Psoas muscle (tissue), 8 donors: ENCODE results near the gene GRK6. TPM values are rescaled to one million over a fixed set of nuclear protein-coding genes. Genes with fewer than 3 reads are reported as not detected.

ENCODE experiments used
- ATAC-seq, 4 donors: fragments of 200-7000 bp; cut with Tn5 transposase; one replicate each; pipeline ENCODE4 v1.9.1; 2020; ENCODE audit warnings: moderate library complexity in 3 of 4, mild to moderate bottlenecking in 2 of 4
- DNase-seq, 2 donors: peaks; one replicate each; pipeline ENCODE4 v3.0.0-alpha.2; 2020
- H3K27ac ChIP-seq: fragments of 200-600 bp; one replicate; pipeline ENCODE4 v1.8.0; 2022
- H3K27me3 ChIP-seq, 3 donors: fragments of 200-600 bp in 1 of 3; one replicate each; pipeline versions ENCODE4 v1.6.1 to v1.8.0; 2013 to 2022; ENCODE audit warnings: low read length in 2 of 3, mild to moderate bottlenecking in 2 of 3, moderate library complexity in 1 of 3; ENCODE audit not compliant: insufficient read depth in 3 of 3
- H3K36me3 ChIP-seq, 2 donors: fragments of 200-600 bp in 1 of 2; one replicate each; pipeline versions ENCODE4 v1.6.1 to v1.8.0; 2013 to 2022; ENCODE audit warnings: low read depth in 1 of 2, mild to moderate bottlenecking in 1 of 2, moderate library complexity in 1 of 2; ENCODE audit not compliant: insufficient read depth in 1 of 2
- H3K4me1 ChIP-seq: fragments of 200-600 bp; one replicate; pipeline ENCODE4 v1.8.0; 2022
- H3K4me3 ChIP-seq: fragments of 200-600 bp; one replicate; pipeline ENCODE4 v1.8.0; 2022; ENCODE audit warnings: mild to moderate bottlenecking
- H3K9me3 ChIP-seq: fragments of 200-600 bp; one replicate; pipeline ENCODE4 v1.8.0; 2022
- CTCF ChIP-seq: fragments of 200-600 bp; IDR thresholded peaks from one replicate; pipeline ENCODE4 v1.8.0; 2022; ENCODE audit warnings: antibody characterized with exemption
- WGBS, 3 donors: extraction: QIAGEN DNeasy Blood & Tissue Kit; methylation state at CpG; one replicate each; pipeline versions ENCODE4 v1.1.6 to v1.1.7; 2013; 5-methylcytosine and 5-hydroxymethylcytosine counted together
- intact Hi-C, 2 donors: fragments of 100-400 bp; cut with DNase I; formaldehyde crosslinking; loops; one replicate each; pipeline versions ENCODE4 v1.11.0 to v1.14.2; 2022
- polyA plus RNA-seq, 3 donors: library from polyadenylated mRNA; stranded (reverse); fragments of 200-250 nt; gene quantifications; one replicate each; pipeline ENCODE4 v1.2.3, GENCODE V29; 2013
- total RNA-seq, 4 donors: library from RNA; stranded (reverse); fragmentation: NEBNext Ultra II Directional in 2 of 4; extraction: Animal tissue kit (Norgen Biotek cat#: 25700) in 2 of 4; gene quantifications; one replicate each; pipeline versions ENCODE4 v1.2.1 to v1.2.4, GENCODE V29; 2021 to 2023
- donor health status: healthy with polysubstance abuse.
- donor health status: DM: no; HTN: no; CAD: no; lungs with moderate emphysema.
- donor health status: Bipolar disorder and iron deficiency.
- donor health status: healthy.
- donor health status: DM: yes; HTN: yes; CAD: no.
- donor health status: DM: no; HTN: no; CAD: no.
- donor health status: DM: no; HTN: no; CAD: no.
- donor health status: DM: yes; HTN: yes; CAD: no.

The GRK6 gene
- total and polyA plus RNA-seq, 7 donors: 12.3 to 22.6 (median 15.8) TPM

GRCh38 chr5:177428574-177429217 is 2.2 kb downstream of the GRK6 start:
- 82 to 88% (median 88%) methylated on average over 10 of the region's 10 CpGs for WGBS, 3 donors
- DNase-seq (no peak), ATAC-seq (no peak)
- peaks cover 31% of the 10 kb centered on the region for H3K4me1 ChIP-seq
- no peaks in the 10 kb centered on the region for H3K27me3 ChIP-seq
- intact Hi-C loops: no loop called here
- no peaks in the 10 kb centered on the region for H3K9me3 ChIP-seq
- H3K27ac ChIP-seq: no peak overlapping the region
- TF ChIP-seq CTCF: no peak
- H3K4me3 ChIP-seq: peak overlapping the region; percentile 81
- peaks cover 0 to 22% of the 10 kb centered on the region in 2 donors for H3K36me3 ChIP-seq

DNA sequence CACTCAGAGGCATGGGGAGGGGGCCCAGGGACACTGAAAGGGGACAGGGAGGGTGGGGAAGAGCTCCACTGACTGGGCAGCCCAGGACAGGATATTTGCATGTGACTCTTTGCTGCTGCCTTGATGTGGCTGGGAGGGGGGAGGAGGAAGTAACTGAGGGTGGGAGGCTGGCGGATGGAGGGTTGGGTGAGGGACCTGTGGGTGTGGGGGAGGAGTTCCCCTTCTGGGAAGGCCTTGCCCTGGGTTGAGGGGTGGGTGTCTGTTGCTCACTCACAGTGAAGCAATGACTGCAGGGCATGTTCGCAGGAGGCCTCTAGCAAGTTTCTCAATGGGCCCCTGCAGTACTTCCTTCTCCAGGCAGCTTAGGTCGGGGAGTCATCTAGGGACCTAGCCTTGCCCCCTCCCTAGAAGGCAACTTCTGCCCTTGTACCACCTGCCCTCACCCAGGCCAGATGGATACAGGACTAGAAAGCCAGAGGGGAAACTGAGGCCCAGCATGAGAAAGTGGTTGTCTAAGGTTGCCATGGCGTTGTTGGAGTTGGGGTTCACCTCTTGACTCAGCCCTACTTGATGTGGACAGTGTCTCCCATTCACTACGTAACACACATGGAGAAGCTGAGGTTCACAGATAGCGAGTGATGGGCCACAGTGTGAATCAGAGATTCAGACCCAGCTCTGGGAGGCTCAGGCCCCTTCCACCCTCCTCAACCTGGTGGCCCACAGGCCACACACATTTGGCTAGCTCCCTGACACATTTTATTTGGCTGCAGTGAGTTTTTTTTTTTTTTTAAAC is 3.0 kb downstream of the GRK6 start:
- H3K27ac ChIP-seq: no peak overlapping the region
- H3K27me3 ChIP-seq: no peaks in the 10 kb centered on the region
- H3K4me3 ChIP-seq: no peak overlapping the region
- peaks cover 0 to 30% of the 10 kb centered on the region in 2 donors for H3K36me3 ChIP-seq
- 85 to 91% (median 86%) methylated on average over 6 of the region's 6 CpGs for WGBS, 3 donors
- no peaks in the 10 kb centered on the region for H3K9me3 ChIP-seq
- H3K4me1 ChIP-seq: peaks cover 31% of the 10 kb centered on the region
- intact Hi-C loops: no loop called here
- TF ChIP-seq CTCF: no peak
- DNase-seq: peak; percentile 54 to 80
- ATAC-seq: no peak

DNA sequence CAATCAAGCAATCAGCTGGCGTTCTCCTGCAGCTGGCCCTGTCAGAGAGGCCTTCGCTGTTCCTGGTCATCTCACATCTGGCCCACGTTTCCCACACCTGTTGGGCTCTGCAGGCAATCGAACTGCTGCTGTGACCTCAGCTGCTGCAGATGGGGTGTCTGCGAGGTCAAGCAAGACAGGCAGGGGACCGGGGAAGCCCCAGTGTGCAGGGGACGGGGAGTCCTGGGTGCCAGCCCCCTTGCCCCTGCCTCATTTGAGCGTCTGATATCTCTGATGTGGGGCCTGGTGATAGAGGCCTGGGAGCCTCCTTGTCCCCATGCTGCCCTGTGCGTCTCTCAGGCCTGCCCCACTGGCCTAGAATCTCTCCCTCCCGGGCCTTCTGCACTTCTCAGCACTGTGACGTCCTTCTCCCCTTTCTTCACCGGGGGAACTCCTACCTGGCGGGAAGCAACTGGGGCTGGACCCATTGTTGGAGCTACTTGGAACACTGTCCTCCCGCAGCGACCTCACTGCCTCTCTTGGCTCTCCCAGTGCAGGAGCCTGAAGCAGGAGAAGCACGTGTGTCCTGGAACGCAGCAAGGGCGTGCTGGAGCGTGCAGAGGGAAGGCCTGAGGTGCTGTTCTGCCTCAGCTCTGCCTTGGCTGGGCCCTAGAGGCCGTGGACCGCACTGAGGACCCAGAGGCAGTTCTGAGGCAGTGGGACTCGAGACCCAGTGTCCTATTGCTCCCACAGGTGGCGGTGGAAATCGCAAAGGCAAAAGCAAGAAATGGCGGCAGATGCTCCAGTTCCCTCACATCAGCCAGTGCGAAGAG is 3.9 kb downstream of the GRK6 start:
- 75 to 80% (median 78%) methylated on average over 26 of the region's 26 CpGs for WGBS, 3 donors
- no peak overlapping the region for H3K27ac ChIP-seq
- H3K4me1 ChIP-seq: peaks cover 31% of the 10 kb centered on the region

DNA sequence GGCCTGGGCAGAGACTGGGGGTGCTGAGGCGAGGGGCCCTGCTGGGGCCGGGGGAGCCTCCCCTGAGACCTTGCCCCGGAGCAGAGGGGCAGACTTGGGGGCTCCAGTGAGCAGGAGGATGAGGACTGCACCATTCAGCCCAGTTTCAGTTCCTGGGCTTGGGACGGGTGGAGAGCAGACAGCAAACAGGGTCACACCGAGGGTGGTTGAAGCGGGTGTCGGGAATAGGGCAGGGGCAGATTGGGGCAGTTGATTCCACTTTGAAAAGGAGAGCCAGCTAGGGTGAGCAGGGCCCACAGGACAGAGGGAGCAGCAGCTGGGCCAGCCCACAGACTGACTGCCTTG is 4.5 kb downstream of the GRK6 start:
- Histone ChIP-seq H3K9me3 (no peaks in the 10 kb centered on the region), H3K36me3 (peaks cover 0 to 45% of the 10 kb centered on the region in 2 donors), H3K27me3 (no peaks in the 10 kb centered on the region), H3K4me1 (peaks cover 31% of the 10 kb centered on the region), H3K4me3 (no peak overlapping the region), H3K27ac (no peak overlapping the region)
- ATAC-seq: no peak
- intact Hi-C loops: no loop called here
- DNase-seq: peak in 1 of 2 donors; percentile 44
- no peak for TF ChIP-seq CTCF
- 89 to 97% (median 92%) methylated on average over 7 of the region's 7 CpGs for WGBS, 3 donors

More for the DNA sequence above, 3.9 kb downstream of the GRK6 start:
- intact Hi-C loops: no loop called here
- Histone ChIP-seq H3K36me3 (peaks cover 0 to 39% of the 10 kb centered on the region in 2 donors), H3K9me3 (no peaks in the 10 kb centered on the region), H3K4me3 (no peak overlapping the region), H3K27me3 (no peaks in the 10 kb centered on the region)
- no peak for ATAC-seq
- TF ChIP-seq CTCF: no peak
- no peak for DNase-seq
